Stimulated activated CD4-positive, alpha-beta T cell treated with anti-CD3 and anti-CD28 coated beads, Interleukin-4, amount 100 ng/mL, for 48 hours (primary cell): ENCODE data around the gene LAMA5.

Source experiments
- DNase-seq, 2 donors: peaks; one replicate each; pipeline ENCODE4 v3.0.0-alpha.2; 2020; ENCODE audit warnings: low read depth in 2 of 2

The LAMA5 gene

GRCh38 chr20:62305149-62305764 lies 61.9 kb downstream of the LAMA5 start:
- DNase-seq: no peak

GRCh38 chr20:62304331-62305148 lies 62.6 kb downstream of the LAMA5 start:
- DNase-seq: no peak

GRCh38 chr20:62303340-62304226 lies 63.5 kb downstream of the LAMA5 start:
- DNase-seq: no peak

GRCh38 chr20:62303062-62303339 lies 64.1 kb downstream of the LAMA5 start:
- DNase-seq: no peak

- peak; percentile 93 to 94 for DNase-seq
Measured at GRCh38 chr20:62302341-62303061, 64.6 kb downstream of the LAMA5 start, which contains the start of gene ADRM1. ADRM1 (plus strand) TSS chr20:62302997; CDS start chr20:62303569, 572 bp downstream.

GRCh38 chr20:62301773-62302340 lies 65.3 kb downstream of the LAMA5 start:
- peak; percentile 84 to 86 for DNase-seq

GRCh38 chr20:62301111-62301668 lies 65.9 kb downstream of the LAMA5 start:
- no peak for DNase-seq

GRCh38 chr20:62300319-62300718 lies 66.8 kb downstream of the LAMA5 start:
- no peak for DNase-seq

- no peak for DNase-seq
Measured at GRCh38 chr20:62299666-62300236, 67.4 kb downstream of the LAMA5 start.

- DNase-seq: no peak
Measured at GRCh38 chr20:62298577-62299249, 68.4 kb downstream of the LAMA5 start.

GRCh38 chr20:62297449-62298227 lies 69.5 kb downstream of the LAMA5 start:
- no peak for DNase-seq

- DNase-seq: no peak
Measured at GRCh38 chr20:62296724-62297448, 70.2 kb downstream of the LAMA5 start.

GRCh38 chr20:62294516-62294915 lies 72.6 kb downstream of the LAMA5 start:
- DNase-seq: no peak

- DNase-seq: no peak
Measured at GRCh38 chr20:62293946-62294345, 73.2 kb downstream of the LAMA5 start.

- no peak for DNase-seq
Measured at GRCh38 chr20:62293111-62293784, 73.9 kb downstream of the LAMA5 start.

- DNase-seq: no peak
Measured at GRCh38 chr20:62292108-62292507, 75.0 kb downstream of the LAMA5 start.

GRCh38 chr20:62291251-62292066 lies 75.7 kb downstream of the LAMA5 start:
- DNase-seq: no peak
